Activated CD4-positive, alpha-beta T cell treated with anti-CD3 and anti-CD28 coated beads for 36 hours (primary cell): Measurements from ENCODE around the gene NFYA. TPM values are rescaled to one million over a fixed set of nuclear protein-coding genes. Genes with fewer than 3 reads are reported as not detected.

Source experiments
- ATAC-seq: fragments of 200-7000 bp; cut with Tn5 transposase; one replicate; pipeline ENCODE4 v1.10.0; 2021; ENCODE audit warnings: mild to moderate bottlenecking, moderate library complexity
- CTCF ChIA-PET: fragments of 350-600 bp; sonication (Branson Sonifier 250); formaldehyde crosslinking; loops from one replicate; lab custom pipeline; 2021; ENCODE audit warnings: antibody characterized with exemption; lab: Charles Lee
- POLR2A ChIA-PET: fragments of 350-600 bp; sonication (Branson Sonifier 250); formaldehyde crosslinking; loops from one replicate; lab custom pipeline; 2021; ENCODE audit warnings: antibody characterized with exemption, inconsistent platforms; lab: Charles Lee
- DNase-seq: peaks from one replicate; pipeline ENCODE4 v3.0.0-alpha.2; 2020
- H3K27ac Mint-ChIP-seq: one replicate; pipeline ENCODE4 v1.8.0; 2021; ENCODE audit warnings: mixed read lengths
- H3K27me3 Mint-ChIP-seq: one replicate; pipeline ENCODE4 v1.8.0; 2021; ENCODE audit warnings: mixed read lengths
- H3K36me3 Mint-ChIP-seq: one replicate; pipeline ENCODE4 v1.8.0; 2021; ENCODE audit warnings: low read depth, mixed read lengths
- H3K4me1 Mint-ChIP-seq: one replicate; pipeline ENCODE4 v1.8.0; 2021; ENCODE audit warnings: mixed read lengths
- H3K4me3 Mint-ChIP-seq: one replicate; pipeline ENCODE4 v1.8.0; 2021; ENCODE audit warnings: mild to moderate bottlenecking, moderate library complexity, mixed read lengths
- H3K9me3 Mint-ChIP-seq: one replicate; pipeline ENCODE4 v1.8.0; 2021; ENCODE audit warnings: low read depth, mixed read lengths
- intact Hi-C, 2 experiments: fragments of 100-400 bp; cut with DNase I in 1 of 2; cut with micrococcal nuclease in 1 of 2; formaldehyde crosslinking; loops; one replicate each; pipeline versions ENCODE4 v1.14.2 to v1.15.1; 2022 to 2024; cut with DNase I, micrococcal nuclease
- total RNA-seq, 2 experiments: library from RNA; stranded (reverse); gene quantifications; one replicate each; pipeline ENCODE4 v1.2.3, GENCODE V29; 2021

The NFYA gene
- total RNA-seq, 2 experiments from 2014 or later: 31.5 to 38.2 TPM

DNA sequence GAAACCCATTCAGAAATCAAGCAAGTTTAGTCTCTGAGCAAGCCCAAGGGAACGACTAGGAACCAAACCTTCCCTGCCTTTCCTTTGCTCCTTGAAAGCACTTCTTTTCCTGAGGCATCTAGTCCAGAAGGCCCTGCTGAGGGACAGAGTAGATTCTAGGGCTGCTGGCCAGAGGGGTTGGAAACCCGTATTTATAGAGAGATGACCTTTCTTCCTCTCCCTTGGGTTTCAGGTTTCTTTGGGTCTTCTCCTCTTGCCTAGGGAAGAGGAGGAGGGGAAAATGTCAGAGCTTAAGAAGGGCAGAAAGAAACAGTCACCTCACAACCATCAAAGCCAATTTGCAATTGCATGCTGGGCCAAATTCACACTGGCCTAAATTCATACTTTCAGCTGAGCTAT, 14.0 kb upstream of the NFYA start:
- POLR2A ChIA-PET: interaction anchor here (1.0 kb wide), 1 partner anchor 31 kb away, joined by 3 read pairs; no protein-coding TSS in a partner anchor

DNA sequence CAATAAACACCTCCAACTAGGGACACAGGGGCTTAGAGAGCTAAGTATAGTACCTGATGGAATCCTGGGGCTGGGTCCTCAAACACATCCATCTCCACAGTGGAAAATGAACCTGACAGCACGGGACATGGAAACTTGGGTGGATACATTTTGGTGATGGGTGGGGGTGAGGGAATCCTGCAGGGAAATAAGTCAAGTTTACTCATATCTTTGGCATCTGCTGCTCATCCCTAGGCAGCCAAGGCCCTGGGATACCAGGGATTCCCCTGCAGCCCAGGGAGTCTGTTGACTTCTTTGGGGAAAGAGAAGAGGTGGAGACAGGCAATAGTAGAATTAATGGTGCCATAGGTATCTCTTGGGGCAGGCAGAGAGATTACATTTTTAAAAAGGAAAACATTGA, 13.2 kb upstream of the NFYA start:
- H3K9me3 Mint-ChIP-seq: no peaks in the 10 kb centered on the region
- intact Hi-C loops: no loop called here
- DNase-seq (no peak), ATAC-seq (no peak)
- H3K4me3 Mint-ChIP-seq: no peak overlapping the region
- peaks cover 5% of the 10 kb centered on the region for H3K4me1 Mint-ChIP-seq
- peaks cover 25% of the 10 kb centered on the region for H3K36me3 Mint-ChIP-seq
- H3K27ac Mint-ChIP-seq: no peak overlapping the region
- POLR2A ChIA-PET: interaction anchor here (1.0 kb wide), 1 partner anchor 32 kb away, joined by 3 read pairs; no protein-coding TSS in a partner anchor
- CTCF ChIA-PET: interaction anchor here (1.1 to 1.2 kb wide), 2 partner anchors 9 to 19 kb away, joined by 3 read pairs; no protein-coding TSS in a partner anchor
- no peaks in the 10 kb centered on the region for H3K27me3 Mint-ChIP-seq

More for the DNA sequence above, 14.0 kb upstream of the NFYA start:
- CTCF ChIA-PET: interaction anchor here (1.1 kb wide), 1 partner anchor 18 kb away, joined by 3 read pairs; no protein-coding TSS in a partner anchor
- Mint-ChIP-seq H3K27me3 (no peaks in the 10 kb centered on the region), H3K9me3 (no peaks in the 10 kb centered on the region), H3K27ac (no peak overlapping the region), H3K4me1 (peaks cover under 1% of the 10 kb centered on the region), H3K4me3 (no peak overlapping the region), H3K36me3 (peaks cover 17% of the 10 kb centered on the region)
- intact Hi-C loops: no loop called here
- DNase-seq (no peak), ATAC-seq (no peak)

DNA sequence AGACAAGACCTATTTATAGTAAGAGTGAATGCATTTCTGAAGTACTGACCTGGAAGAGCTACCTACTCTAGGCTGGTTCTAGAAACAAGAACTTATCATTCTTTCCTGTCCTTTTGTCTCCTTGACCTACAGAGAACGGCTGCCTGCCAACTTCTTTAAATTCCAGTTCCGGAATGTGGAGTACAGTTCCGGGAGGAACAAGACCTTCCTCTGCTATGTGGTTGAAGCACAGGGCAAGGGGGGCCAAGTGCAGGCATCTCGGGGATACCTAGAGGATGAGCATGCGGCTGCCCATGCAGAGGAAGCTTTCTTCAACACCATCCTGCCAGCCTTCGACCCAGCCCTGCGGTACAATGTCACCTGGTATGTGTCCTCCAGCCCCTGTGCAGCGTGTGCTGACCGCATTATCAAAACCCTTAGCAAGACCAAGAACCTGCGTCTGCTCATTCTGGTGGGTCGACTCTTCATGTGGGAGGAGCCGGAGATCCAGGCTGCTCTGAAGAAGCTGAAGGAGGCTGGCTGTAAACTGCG, 11.5 kb upstream of the NFYA start:
- H3K4me1 Mint-ChIP-seq: peaks cover 5% of the 10 kb centered on the region
- peaks cover 27% of the 10 kb centered on the region for H3K36me3 Mint-ChIP-seq
- ATAC-seq (no peak), DNase-seq (no peak)
- no peak overlapping the region for H3K27ac Mint-ChIP-seq
- intact Hi-C loops: no loop called here
- H3K27me3 Mint-ChIP-seq: no peaks in the 10 kb centered on the region
- H3K4me3 Mint-ChIP-seq: no peak overlapping the region
- ChIA-PET POLR2A (no interaction called here), CTCF (no interaction called here)
- H3K9me3 Mint-ChIP-seq: no peaks in the 10 kb centered on the region

DNA sequence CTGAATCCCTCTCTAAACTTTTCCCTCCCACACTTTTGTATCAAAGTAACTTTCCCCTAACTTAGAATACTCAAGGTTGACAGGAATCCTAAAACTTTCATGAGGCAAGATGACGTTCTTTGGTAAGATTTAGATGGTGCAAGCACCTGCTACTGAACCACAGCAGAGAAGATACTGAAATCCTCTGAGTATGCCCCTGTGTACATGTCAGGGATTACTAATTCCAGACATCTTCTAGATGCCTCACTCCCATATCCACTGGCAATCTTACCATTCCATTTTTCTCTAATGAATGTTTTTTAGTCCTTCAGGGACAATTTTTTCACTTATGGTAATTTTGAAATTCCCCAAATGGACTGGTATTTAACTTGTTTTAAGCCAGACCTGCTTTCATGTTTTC, 10.7 kb upstream of the NFYA start:
- Mint-ChIP-seq H3K36me3 (peaks cover 32% of the 10 kb centered on the region), H3K4me1 (peaks cover 9% of the 10 kb centered on the region), H3K9me3 (no peaks in the 10 kb centered on the region), H3K27ac (no peak overlapping the region), H3K27me3 (no peaks in the 10 kb centered on the region), H3K4me3 (no peak overlapping the region)
- no peak for DNase-seq
- ATAC-seq: no peak
- intact Hi-C loops: no loop called here
- ChIA-PET POLR2A (no interaction called here), CTCF (no interaction called here)

DNA sequence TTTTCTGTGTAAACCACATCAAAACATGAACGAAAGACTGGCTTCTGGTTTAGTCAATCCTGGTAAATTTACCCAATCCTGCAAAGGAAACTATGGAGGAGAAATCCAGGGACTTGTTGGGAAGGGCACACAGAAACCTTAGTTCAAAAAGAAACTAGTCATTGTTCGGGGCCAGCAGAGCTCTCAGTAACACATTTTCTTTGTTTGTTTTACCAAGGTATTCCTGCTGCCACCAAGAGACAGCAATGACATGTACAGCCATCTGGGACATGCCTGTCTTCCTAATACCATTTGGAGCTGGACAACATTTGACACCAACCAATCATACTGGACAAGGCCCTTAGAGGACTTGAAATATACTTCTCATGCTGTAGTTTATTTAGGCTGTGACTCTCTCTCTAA, 8.9 kb upstream of the NFYA start:
- POLR2A ChIA-PET: no interaction called here
- DNase-seq (no peak), ATAC-seq (no peak)
- Mint-ChIP-seq H3K4me3 (no peak overlapping the region), H3K9me3 (no peaks in the 10 kb centered on the region), H3K27ac (no peak overlapping the region), H3K36me3 (peaks cover 41% of the 10 kb centered on the region), H3K27me3 (no peaks in the 10 kb centered on the region), H3K4me1 (peaks cover 19% of the 10 kb centered on the region)
- CTCF ChIA-PET: no interaction called here
- intact Hi-C loops: no loop called here

DNA sequence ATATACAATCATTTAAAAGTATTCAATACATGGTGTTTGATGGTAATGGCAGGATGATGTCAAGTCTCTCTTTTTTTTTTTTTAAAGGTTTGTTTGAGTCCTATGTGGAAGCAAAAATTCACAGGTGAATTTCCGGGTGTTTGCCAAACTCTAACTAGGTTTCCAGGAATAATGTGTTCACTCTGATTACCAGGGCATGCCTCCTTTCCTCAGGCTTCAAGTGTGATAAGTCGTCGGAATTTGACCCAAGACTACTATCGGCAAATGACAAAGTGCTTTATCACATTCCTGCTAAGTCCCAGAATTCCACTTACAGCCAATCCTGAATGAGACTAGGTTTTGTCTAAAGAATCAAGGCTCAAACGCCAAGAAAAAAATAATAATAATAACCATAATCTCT, 7.9 kb upstream of the NFYA start:
- Mint-ChIP-seq H3K36me3 (peaks cover 46% of the 10 kb centered on the region), H3K27ac (no peak overlapping the region), H3K4me3 (no peak overlapping the region), H3K9me3 (no peaks in the 10 kb centered on the region), H3K27me3 (no peaks in the 10 kb centered on the region), H3K4me1 (peaks cover 23% of the 10 kb centered on the region)
- ChIA-PET POLR2A (no interaction called here), CTCF (interaction anchor here (0.7 kb wide), 1 partner anchor 117 kb away, joined by 3 read pairs; no protein-coding TSS in a partner anchor)
- DNase-seq (no peak), ATAC-seq (no peak)
- intact Hi-C loops: no loop called here

DNA sequence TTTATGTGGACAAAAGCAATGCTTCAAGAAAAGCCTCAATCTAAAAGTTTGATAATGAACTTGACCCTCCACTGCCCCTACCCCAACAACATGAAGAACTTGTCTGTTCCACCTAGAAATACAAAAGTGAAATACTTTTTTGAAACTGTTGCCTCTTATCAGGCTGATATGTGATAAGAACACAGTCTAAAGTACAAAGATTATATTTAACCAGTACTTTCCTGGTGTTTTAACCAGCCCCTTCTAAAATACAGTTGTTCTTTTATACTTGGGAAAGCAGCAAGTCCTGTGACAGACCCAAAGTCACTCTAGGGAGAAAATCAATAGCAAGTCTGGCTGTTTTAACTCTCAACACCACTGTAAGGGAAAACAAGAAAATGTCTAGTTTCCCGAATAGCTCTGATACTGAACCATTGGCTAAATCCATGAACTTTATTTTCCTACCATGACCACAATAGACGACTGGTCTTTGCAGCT, 7.2 kb upstream of the NFYA start:
- ChIA-PET POLR2A (interaction anchor here (0.6 kb wide), 1 partner anchor 9 kb away, joined by 3 read pairs; no protein-coding TSS in a partner anchor), CTCF (interaction anchor here (0.7 to 1.0 kb wide), 4 partner anchors 8 to 451 kb away, joined by 3 read pairs; no protein-coding TSS in a partner anchor)
- Mint-ChIP-seq H3K36me3 (peaks cover 50% of the 10 kb centered on the region), H3K27ac (no peak overlapping the region), H3K9me3 (no peaks in the 10 kb centered on the region), H3K4me3 (no peak overlapping the region), H3K27me3 (no peaks in the 10 kb centered on the region), H3K4me1 (peaks cover 24% of the 10 kb centered on the region)
- DNase-seq (no peak), ATAC-seq (no peak)
- intact Hi-C loops: no loop called here

DNA sequence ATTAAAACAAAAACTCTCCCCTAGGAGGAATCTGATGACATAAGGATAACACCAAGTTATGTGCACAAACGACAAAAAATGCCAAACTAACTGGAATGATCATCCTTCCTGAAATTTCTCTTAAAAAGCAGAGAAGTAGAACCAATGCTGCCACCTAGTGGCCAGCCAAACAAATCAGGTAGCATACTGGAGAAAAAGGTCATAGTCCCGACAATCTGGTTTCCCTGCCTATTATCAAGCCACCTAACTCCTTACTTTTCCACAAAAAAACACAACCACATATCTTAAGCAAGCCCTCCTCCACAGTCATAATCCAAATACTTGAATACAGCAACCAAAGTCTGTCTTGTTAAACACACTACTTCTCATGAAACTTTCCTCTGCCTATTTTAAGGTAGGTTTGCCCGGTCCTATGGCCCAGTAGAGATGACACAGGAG, 5.9 kb upstream of the NFYA start:
- ATAC-seq (no peak), DNase-seq (peak; percentile 78)
- CTCF ChIA-PET: interaction anchor here (0.7 to 3.7 kb wide), 6 partner anchors 11 to 272 kb away, joined by 3 to 17 read pairs (median 3); no protein-coding TSS in a partner anchor
- no peaks in the 10 kb centered on the region for H3K27me3 Mint-ChIP-seq
- peaks cover 32% of the 10 kb centered on the region for H3K4me1 Mint-ChIP-seq
- POLR2A ChIA-PET: no interaction called here
- H3K9me3 Mint-ChIP-seq: no peaks in the 10 kb centered on the region
- intact Hi-C loops: loop anchor here (1.0 kb wide), 1 partner anchor 61 kb away; no protein-coding TSS in a partner anchor
- peaks cover 56% of the 10 kb centered on the region for H3K36me3 Mint-ChIP-seq
- H3K27ac Mint-ChIP-seq: peak overlapping the region; percentile 43
- H3K4me3 Mint-ChIP-seq: no peak overlapping the region

DNA sequence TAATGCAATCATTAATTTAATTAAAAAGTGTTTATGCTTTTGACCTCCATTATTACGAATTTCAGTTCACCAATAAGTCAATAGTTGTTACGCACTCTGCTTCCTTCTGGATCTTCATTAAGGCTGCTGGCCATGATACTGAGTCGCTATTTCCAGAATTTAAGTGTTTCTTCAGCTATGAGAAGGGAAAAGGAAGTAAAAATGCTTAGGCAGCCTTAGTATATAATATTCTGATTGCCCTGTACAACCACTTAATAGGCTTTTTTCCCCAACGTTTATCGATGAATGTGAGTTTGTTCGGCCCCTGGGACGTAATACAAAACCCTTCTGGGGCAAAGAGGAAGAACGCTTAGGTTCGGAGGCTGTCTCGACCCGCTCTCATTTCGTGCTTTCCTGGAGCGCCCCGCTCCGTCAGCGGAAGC, 1.3 kb upstream of the NFYA start:
- Mint-ChIP-seq H3K4me3 (peak overlapping the region; percentile 94), H3K27me3 (no peaks in the 10 kb centered on the region), H3K36me3 (peaks cover 53% of the 10 kb centered on the region), H3K27ac (peak overlapping the region; percentile 98), H3K4me1 (peaks cover 53% of the 10 kb centered on the region), H3K9me3 (no peaks in the 10 kb centered on the region)
- POLR2A ChIA-PET: no interaction called here
- DNase-seq (peak; percentile 83), ATAC-seq (no peak)
- intact Hi-C loops: loop anchor here (5.0 to 10.0 kb wide), 7 partner anchors 111 to 1844 kb away; partner anchors contain the start of genes CCND3 (in 1 of the 2) and KCNK5 (in 1 of the 2)
- CTCF ChIA-PET: interaction anchor here (0.9 to 3.0 kb wide), 3 partner anchors 9 to 44 kb away, joined by 3 to 13 read pairs (median 3); no protein-coding TSS in a partner anchor

DNA sequence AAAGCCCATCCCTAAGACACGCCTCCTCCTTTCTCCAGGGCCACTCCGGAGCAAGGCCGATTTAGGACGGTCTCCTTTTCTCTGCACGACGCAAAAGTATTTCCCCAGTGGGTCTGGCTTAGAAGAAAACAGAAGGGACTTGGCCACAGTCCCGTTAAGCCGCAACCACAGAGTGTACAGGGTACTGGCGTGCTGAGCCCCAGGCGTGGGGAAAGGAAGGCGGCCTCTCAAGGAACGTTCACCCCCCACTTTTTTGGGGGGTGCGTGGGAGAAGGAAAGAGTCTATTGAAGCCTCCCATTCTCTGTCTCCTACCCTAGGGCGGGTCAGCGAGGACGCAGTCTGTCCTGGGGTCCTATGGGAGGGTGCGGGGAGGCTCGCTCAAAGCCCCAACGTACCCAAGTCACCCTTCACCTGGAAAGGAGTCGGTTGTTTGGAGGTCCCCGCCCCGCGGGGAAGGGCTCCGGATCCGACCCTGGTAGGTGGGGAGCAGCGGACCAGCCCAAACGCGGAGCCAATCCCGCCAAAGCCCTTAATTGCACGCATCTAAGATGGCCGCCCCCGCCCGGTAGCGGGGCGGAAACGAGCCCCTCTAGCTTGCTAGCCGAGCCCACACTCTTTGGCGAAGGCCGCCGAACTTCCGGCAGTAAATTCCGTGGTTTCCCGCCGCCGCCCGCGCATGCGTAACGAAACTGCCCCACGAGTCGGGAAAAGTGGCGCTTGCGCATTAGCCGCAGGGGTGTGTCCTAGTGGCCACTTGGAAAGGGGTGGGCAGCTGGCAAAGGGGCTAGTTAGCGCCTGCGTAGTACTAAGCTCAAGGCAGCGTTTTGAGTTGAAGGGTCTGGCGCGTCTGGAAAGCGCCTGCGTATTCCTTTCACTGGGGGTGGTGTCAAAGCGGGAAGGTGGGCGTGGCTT, 595 bp upstream of the NFYA start, which contains the start of gene OARD1:
TSS of gene OARD1 (minus strand) at position 434 of the 913 bp plus-strand sequence. CDS start 722 bp downstream, outside the sequence.
- POLR2A ChIA-PET: interaction anchor here (0.6 to 1.1 kb wide), 2 partner anchors 44 to 321 kb away, joined by 4 to 5 read pairs; no protein-coding TSS in a partner anchor
- Mint-ChIP-seq H3K27ac (peak within 1 kb of the TSS; percentile 98), H3K9me3 (no peaks in the 10 kb centered on the region), H3K4me1 (peaks cover 52% of the 10 kb centered on the region), H3K4me3 (peak within 1 kb of the TSS; percentile 94), H3K27me3 (no peaks in the 10 kb centered on the region), H3K36me3 (peaks cover 46% of the 10 kb centered on the region)
- intact Hi-C loops: loop anchor here (1.0 to 10.0 kb wide), 16 partner anchors 110 to 1958 kb away; partner anchors contain the start of genes KCNK5 (in 2 of the 2), TOMM6 (in 2 of the 2), CCND3 (in 1 of the 2) and FOXP4 (in 1 of the 2)
- ATAC-seq (peak; percentile 78), DNase-seq (peak; percentile 99)
- CTCF ChIA-PET: interaction anchor here (0.5 to 0.9 kb wide), 2 partner anchors 8 to 291 kb away, joined by 3 read pairs; no protein-coding TSS in a partner anchor
